HG03103 (cell line): ENCODE measurements around the gene MADD.

Experiments used
- ATAC-seq: cut with Tn5 transposase; IDR thresholded peaks from one replicate; pipeline ENCODE4 v1.9.1; 2021; ENCODE audit warnings: low read depth; ENCODE audit not compliant: unreplicated experiment

MADD gene

DNA sequence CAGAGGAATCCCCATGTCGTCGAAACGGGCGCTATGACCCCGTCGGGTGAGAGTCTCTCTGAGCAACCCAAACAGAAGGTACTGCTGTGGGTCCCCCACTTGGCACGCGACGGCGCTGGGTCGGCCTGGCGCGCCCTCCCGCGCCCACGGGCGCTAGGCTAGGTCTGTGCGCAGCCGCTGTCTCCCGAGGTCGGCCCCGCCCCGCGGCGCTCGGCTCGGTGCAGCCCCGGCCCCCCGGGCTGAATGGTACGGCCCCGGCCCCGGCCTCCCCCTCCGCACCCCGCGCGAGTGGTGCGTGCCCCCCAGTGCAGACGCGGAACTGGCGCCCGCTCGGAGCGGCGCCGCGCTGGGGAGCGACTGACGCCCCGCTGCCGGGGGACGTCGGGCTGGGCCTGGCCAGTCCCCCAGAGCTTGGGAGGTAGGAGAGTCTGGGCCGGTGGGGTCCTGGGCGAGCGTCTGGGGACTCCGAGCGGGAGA is at the start of gene MADD:
MADD (plus strand) TSS at position 305 of the 477 bp plus-strand sequence.
- ATAC-seq = peak; percentile 59

DNA sequence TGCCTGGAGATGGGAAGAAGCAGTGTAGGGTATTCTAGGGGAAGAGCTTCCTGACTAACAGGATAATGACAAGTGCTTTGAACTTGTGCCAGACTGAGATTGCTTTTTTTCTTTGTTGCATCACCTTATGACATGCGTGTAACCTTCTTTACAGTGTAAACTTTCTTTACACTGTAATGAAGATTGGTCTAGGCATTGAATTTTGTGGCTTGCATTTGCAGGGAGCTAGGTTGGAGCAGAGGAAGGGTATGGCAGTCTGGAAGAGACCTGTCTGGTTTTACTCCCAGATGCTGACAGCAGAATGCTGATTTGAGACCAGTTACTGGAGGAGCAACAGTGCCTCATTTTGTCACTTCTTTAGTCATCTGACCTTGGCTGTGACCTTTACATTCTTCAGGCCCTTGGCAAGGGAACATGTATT is 49.5 kb upstream of the MADD start:
- ATAC-seq = no peak

DNA sequence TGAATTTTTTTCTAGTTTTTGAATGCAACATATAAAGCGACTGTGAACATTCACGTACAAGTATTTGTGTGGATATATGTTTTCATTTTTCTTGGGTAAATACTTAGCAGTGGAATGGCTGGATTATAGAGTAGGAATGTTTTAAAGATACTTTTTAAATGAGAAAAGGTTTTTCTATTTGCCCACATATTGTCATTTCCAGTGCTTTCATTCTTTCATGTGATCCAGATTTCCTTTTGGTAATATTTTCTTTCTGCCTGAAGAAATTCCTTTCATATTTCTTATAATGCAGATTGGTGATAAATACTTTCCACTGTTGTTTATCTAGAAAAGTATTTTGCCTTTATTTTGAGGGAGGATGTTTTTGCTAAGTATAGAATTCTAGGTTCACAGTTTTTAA is 47.2 kb upstream of the MADD start:
- no peak for ATAC-seq

DNA sequence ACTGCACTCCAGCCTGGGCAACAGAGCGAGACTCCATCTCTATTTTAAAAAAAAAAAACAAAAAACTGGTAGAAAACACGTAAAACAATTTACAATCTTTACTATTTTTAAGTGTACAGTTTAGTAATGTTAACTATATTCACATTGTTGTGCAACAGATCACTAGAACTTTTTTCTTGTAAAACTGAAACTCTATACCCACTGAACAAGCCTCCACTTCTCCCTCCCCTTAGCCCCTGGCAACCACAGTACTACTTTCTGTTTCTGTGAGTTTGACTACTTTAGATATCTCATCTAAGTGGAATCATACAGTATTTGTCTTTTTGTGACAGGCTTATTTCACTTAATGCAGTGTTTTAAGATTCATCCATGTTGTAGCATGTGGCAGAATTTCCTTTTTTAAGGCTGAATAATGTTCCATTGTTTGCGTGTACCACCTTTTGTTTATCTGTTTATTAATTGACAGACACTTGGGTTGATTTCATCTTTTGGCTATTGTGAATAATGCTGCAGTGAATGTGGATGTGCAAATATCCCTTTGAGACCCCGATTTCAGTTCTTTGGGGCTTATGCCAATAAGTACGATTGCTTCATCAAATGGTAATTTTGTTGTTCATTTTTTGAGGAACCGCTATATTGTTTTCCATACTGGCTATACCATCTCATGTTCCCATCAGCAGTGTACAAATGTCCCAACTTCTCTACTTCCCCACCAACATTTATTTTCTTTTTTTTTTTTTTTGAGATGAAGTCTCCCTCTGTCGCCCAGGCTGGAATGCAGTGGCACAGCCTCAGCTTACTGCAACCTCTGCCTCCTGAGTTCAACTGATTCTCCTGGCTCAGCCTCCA is 44.2 kb upstream of the MADD start:
- no peak for ATAC-seq

DNA sequence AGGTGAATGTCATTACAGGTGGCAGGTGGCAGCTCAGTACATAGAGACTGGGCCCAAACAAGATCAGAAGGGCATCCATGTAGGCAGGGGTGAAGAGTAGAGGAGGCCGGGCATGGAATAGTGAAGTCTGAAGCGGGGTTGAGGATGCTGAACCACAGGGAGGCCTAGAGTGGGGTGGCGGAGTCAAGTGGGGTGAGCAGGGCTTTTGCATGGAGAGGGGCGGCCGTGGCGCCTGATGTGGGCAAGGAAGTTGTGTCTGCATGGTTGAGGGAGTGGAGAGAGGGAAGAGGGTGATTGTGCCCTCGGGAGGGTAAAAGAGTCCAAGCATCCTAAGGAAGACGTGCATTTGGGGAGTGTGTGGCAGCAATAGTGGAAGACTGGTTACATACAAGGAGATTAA is 40.8 kb upstream of the MADD start:
- ATAC-seq = no peak

DNA sequence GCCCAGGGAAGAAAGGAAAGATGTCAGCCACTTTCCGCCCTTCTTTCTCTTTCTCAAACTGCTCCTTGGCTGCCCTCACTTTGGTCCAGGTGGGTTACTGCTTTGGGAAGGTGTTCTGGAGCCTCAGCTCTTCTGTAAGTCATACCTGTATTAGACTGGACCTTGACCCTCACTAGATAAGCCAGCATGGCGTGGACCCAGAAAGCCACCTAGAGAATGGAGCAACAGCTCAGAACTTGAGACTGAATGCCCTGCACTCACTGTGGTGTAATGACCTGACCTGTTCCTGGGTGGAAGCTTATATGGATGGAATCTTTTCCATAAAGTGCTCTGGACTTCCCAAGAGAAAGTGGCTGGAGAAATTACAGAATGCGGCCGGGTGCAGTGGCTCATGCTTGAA is 36.9 kb upstream of the MADD start:
- no peak for ATAC-seq

DNA sequence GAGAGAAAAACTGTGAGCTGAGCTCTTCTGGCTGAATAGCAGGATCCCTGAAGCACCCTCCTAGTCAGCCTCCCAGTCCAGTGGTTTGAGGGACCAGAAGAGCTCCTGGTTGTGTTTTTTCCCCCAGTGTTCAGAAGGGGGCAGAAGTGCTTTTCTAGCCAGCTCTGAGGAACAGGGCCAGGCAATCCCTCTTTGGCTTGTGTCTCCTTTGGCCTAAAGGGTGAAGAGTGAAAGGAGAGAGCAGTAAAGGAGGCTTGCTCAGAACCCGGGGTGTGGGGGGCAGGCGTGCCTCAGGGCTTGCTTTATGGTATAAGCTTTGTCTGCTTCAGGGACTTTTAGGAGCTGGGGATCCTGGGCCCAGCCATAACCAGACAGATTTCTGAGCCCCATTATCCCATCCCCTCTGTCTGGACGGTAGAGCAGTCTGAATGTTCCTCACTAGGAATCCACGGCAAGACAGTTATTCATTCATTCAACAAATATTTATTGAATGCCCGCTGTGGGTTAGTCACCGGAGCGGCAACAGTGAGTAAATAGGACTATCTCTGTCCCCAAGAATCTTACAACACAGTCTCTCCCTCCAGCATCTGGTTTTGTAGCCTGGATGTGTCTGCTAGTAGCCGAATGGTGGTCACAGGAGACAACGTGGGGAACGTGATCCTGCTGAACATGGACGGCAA is 35.8 kb upstream of the MADD start:
- ATAC-seq = no peak

DNA sequence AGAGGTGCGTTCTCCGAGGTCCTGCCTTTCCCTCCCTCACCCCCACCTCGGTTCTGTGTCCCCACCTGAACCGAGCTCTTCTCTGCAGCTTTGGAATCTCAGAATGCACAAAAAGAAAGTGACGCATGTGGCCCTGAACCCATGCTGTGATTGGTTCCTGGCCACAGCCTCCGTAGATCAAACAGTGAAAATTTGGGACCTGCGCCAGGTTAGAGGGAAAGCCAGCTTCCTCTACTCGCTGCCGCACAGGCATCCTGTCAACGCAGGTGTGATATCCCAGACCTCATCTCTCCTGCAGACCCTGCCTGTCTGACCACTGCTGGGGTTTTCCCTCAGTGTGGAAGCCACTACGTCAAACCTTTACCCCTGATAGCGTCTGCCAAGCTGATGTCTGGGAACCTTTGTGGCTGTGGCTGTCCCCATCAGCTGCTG is 35.2 kb upstream of the MADD start:
- ATAC-seq = no peak

DNA sequence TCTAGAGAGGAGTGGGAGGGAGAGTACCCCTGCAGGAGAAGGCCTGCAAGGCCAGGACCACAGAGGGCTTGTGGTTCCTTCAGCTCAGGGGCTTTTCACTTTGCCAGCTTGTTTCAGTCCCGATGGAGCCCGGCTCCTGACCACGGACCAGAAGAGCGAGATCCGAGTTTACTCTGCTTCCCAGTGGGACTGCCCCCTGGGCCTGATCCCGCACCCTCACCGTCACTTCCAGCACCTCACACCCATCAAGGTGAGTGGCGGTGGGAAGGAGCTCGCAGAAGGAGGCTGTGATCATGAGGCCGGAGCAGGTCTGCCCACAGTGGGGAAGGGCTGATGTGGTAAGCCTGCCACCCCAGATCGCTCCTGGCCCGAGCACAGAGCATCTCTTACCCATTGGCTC is 34.8 kb upstream of the MADD start:
- ATAC-seq = no peak

DNA sequence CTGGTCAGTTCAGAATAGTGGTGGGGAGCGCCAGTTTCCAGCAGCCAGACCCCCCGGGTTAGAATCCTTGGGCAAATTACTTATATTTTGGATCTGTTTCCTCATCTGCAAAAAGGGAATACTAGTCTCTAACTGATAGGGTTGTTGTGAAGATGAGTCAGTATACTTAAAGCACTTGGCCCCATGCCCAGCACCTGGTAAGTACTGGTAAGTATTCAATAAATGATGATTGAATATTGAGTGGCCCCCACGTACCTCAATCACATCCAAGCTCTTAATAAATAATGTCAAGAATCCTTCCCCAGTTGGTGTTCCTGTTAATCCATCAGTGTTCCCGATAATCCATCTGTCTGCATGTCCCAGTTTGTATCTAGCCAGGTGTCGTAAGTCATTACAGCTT is 33.5 kb upstream of the MADD start:
- ATAC-seq = no peak

DNA sequence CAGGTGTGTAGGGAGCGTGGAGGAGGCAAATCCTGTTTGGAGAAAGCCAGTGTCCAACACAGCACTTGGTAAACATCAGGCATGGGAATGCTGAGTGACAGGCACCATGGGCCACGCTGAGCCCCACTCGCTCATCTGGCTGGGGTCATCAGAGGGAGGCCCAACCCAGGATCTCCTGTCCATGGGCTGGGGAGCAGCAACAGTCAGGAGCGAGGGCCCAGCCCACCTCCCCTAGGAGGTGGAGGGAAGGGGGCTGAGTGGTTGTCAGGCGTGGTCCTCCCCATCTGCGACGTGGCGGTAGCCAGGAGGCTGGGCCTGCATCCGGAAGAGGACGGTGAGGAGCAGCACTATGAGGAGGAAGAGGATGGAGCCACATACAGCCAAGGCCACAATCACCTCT is 30.1 kb upstream of the MADD start:
- no peak for ATAC-seq

DNA sequence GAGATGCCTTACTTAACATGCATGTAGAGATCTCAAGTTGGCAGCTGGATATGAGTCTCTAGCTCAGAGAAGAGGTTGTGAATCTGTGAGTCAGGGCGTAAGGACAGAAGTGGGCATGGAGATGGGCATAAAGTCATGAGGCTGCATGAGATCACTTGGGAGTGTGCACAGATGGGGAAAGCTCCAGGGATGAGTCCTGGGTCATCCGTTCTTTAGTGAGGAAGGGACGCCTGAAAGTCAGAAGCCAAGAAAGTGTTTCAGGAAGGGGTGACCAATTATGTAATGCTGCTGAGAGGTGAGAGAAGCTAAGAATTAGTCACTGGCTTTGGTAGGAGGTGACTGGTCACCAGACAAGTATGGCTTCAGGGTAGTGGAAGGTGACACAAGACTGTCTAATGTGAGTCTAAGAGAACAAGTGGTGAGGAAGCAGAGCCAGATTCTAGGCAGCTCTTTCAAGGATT is 28.1 kb upstream of the MADD start:
- no peak for ATAC-seq

DNA sequence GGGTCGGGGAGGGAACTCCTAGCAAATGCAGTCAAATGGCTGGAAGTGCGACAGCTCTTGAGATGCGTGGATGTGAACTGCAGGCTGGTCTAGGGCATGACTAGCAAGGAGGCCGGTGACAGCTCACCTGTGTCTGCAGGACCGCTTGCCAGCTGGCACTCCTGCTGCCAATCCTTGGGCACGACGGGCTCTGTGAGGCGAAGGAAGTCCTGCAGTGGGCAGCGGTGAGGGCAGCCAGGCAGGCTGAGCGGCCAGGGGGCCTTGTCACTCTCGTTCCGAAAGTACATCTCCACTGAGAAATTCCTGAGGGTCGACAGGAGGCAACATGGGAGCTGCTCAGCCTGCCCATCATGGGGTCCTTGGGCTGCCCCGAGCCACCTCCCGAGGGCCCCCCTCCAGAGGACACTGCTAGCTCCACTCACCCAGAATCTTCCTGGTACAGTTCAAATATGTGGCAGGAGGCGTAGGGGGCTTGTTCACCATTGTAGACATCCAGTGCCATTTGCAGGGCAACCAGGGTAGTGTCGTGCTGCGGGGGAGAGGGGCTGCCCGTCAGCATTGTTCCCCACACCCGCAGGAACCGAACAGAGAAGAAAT is 27.2 kb upstream of the MADD start:
- no peak for ATAC-seq

DNA sequence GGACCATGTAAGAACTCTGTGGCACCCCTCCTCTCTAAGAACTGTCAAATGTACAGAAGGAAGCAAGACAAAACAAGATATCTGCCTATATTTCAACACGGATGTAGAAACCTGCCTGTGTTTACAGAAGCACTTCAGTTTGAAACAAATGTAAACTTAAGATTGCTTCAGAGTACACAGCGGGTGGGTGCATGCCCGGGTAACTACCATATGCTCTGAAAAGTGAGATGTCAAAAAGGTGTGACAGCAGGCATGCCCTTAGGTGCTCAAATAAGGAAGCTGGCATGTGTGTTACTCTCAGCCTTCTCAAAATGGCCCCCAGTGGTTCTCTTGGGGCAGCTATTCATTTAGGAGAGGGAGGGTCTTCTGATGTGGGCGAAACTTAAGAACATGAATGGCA is 26.5 kb upstream of the MADD start:
- no peak for ATAC-seq

DNA sequence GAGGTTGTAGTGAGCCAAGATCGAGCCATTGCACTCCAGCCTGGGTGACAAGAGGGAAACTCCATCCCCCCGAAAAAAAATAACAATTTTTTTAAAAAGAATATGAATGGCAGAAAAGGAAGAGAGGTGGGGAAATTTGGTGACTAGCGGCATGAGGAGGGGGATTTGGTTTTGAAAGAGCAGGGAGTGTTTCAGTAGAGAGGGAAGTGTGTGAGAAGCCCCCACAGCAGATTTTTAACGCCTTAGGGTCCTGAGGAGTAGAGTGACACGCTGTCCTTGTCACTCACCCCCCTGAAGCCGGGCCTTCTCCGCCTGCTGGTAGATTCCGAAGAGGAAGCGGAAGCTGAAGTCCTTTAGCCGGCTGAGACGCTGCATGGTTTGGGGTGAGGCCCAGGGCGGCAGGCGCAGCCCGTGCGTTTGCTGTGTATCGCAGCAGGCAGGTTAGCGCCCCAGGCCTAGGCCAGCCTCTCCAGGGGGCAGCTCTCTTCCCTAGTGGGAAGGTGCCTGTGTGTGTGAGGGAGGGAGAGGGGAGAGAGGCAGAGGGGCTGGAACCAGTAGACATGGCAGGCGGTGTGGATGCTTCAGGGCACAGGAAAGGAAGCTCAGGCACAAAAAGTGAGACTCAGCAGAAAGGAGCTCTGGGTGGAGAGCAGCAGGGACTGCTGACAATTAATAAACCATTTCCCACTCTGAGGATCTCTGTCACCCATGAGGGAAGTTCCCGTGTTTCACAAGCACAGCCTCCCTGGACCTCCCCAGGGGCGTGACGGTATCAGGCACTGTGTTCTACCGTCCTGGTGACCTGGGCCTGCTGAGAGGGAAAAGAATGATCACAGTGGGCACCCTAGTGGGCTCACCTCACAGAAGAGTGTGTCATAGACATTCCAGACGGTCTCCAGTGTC is 25.2 kb upstream of the MADD start:
- no peak for ATAC-seq

DNA sequence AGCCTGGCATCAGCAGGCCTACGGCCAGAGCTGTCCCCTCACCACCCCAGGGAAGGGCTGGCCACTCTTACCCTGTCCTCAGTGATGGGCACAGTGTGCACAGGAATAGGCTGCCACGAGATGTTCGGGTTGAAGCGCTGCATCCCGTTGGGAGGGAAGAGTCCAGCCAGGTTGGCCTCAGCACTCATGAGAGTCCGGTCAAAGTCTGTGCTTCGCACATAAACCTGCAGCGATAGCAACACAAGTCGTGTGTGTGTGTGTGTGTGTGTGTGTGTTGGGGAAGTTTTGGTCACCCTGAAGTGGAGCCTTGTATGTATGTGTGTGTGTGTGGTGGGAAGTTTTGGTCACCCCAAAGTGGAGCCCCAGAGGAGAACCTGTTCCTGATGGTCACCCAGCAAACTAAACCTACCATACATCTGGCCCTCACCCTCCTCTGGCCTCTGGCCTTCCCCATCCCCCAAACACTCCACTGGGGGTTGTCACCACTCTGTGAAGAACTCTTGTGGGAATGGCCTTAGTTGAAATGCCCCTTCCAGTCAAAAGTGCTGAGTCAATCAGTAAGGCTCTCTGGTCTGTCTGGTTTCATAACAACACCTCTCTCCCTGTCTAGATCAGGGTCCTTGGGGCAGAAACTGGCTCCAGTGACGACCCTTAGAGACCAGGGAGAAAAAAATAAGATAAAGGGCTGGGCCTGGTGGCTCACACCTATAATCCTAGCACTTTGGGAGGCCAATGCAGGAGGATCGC is 24.1 kb upstream of the MADD start:
- no peak for ATAC-seq

DNA sequence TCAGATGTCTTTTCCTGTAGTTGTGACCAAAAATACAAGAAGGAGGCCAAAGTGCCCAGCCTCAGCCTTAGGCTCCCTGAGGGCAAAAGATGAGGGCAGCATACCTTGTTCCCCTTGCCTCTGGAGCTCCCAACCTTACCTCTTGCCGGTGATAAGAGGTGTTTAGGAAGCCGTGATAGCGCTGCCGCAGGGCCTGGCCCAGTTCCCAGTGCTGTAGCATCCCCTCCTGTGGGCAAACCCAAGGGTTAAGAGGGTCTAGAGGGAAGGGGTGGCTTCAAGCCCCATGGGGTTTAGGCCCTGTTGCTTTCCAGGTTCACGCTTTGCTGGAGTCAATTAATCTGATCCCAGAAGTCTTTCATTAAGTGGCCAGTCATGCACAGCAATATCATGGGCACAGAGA is 22.4 kb upstream of the MADD start:
- ATAC-seq = no peak

DNA sequence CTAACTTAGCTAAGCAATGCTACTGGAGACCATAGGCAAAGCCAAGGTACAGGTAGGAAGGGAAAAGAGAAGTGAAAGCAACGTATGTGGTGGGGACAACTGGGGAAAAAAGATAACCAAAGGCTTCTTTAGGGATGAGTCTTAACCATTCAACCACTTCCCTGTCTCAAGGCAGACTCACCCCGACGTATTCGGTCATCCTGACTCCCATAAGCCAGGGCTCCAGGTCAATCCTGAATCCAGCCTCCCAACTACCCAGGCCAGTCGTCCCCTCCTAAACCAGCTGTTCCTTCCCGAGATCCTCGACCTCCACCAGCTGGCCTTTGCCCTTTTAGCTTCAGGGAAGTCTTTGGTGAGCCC is 21.6 kb upstream of the MADD start:
- ATAC-seq = peak; percentile 21

DNA sequence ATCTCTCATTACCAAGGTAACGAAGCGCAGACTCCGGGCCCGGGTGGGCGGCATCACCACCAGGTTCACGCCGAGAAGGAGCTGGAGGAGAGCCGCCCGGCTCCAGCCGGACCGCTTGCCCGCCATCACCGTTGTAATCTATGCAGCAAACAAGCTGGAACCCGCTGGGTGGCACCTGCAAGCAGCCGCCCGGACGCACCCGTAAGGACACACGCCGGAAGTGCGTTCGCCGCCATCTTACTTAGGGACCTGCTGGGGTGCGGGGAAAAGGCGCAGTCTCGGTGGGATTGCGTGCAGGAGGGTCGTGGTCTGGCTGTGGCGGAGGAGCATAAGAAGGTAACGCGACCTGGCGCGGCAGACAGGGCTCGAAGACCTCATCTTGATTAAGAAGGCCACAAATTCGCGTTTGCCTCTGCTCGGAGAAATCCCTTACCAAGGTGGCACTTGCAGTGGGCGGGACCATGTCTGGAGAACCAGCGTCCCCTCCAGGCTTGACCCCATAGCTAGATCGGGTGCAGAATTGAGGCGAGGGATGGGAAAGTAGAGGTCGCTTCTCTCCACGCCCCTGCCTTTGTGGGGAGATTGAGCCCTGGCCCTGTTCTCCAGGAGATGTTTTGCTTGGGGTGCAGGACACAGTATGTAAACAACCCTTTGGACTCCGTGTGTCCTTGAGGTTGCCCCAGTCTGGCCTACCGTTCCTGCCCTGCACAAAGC is 21.1 kb upstream of the MADD start, which contains the start of gene ACP2:
ACP2 (minus strand) TSS at position 151 of the 714 bp plus-strand sequence; CDS start at position 126, 25 bp downstream.
- ATAC-seq = peak; percentile 90
